ENCODE measurements around the gene MAP1LC3B2.

Gene MAP1LC3B2

DNA sequence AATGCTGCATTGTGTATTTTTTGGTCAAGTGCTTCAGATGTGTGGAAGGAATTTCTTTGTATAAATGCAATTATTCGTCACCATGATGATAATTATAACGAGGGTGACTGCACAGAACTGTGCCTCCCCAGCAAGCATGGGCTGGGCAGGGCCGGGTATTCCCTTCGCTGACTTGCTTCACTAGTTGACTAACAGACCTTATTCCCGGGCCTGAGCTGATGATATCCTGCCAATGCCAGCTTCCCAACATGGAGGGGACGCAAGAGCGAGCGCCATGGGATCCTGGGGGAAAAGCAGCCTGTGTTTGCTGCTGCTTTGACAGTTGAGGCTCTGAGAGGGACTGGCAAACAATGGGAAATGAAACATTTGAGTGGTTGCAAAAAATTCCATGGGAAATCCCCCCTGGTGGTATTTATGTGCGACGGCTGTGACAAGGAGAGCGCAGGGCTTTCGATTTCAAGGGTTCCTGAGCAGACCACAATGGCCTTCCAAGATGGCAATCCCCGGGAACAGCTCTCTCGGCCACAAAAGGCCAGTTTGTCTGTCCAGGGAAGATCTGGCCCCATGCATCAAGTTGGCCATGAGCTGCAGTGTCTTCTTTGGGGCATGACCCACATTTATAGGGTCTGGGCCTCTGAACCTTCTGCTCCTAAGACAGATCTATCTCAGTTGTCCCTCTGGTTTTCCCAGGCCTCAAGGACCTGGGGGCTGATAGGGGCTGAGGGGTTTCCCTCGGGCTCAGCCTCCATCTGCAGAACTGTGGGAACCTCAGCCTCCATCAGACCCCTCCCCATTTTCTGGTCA is 21.9 kb upstream of the MAP1LC3B2 start:
- no peak for DNase-seq (ENCODE audit: low spot score)
- FAIRE-seq = no peak

DNA sequence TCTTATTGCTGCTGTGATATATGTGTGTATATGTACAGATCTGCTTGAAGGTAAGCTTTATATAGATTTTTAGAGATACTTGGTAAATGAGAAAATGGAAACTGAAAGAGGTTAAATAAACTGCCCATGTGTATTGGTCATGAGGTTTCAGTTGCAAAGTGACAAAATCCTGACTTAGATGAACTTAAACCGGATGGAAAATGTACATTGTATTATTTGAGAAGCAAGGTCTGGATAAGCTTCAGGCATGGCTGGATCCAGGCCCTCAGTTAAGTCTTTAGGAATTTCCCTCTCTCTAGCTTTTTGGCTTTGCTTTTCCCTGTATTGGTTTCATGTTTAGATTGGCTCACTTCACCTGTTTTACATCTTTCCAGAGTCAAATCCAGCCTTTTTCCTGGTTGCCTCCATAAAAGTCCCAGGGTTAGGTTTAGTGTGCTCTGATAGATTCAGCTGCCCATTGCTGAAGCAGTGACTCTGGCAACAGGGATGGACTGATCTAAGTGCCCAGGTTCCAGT is 21.0 kb upstream of the MAP1LC3B2 start:
- no peak for DNase-seq (ENCODE audit: low spot score)
- no peak for FAIRE-seq

GRCh38 chr12:116538682-116539305 is 20.4 kb upstream of the MAP1LC3B2 start:
- DNase-seq (ENCODE audit: low spot score) (no peak), FAIRE-seq (no peak)

DNA sequence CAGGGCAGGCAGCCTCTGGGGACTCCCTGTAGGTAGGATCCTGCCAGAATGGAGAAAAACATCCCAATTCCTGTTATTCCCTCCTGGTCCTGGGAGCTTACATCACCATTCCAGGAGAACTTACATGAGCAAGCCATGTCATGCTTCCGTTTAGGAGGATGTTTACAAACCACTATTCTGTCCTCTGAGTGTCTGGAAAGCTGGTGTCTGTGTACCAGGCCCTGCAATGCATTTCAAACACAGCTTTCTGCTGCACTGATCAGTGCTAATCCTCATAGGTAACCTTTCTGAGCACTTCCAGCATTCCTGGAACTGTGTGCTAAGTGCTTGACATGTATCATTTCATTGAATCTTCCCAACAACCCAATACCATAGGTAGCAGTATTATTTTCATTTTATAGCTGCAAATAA is 19.8 kb upstream of the MAP1LC3B2 start:
- no peak for FAIRE-seq
- DNase-seq (ENCODE audit: low spot score) = no peak

GRCh38 chr12:116539905-116540482 is 19.2 kb upstream of the MAP1LC3B2 start:
- DNase-seq (ENCODE audit: low spot score) = no peak
- FAIRE-seq = no peak

GRCh38 chr12:116540622-116541152 is 18.5 kb upstream of the MAP1LC3B2 start:
- no peak for DNase-seq (ENCODE audit: low spot score)
- FAIRE-seq = no peak

DNA sequence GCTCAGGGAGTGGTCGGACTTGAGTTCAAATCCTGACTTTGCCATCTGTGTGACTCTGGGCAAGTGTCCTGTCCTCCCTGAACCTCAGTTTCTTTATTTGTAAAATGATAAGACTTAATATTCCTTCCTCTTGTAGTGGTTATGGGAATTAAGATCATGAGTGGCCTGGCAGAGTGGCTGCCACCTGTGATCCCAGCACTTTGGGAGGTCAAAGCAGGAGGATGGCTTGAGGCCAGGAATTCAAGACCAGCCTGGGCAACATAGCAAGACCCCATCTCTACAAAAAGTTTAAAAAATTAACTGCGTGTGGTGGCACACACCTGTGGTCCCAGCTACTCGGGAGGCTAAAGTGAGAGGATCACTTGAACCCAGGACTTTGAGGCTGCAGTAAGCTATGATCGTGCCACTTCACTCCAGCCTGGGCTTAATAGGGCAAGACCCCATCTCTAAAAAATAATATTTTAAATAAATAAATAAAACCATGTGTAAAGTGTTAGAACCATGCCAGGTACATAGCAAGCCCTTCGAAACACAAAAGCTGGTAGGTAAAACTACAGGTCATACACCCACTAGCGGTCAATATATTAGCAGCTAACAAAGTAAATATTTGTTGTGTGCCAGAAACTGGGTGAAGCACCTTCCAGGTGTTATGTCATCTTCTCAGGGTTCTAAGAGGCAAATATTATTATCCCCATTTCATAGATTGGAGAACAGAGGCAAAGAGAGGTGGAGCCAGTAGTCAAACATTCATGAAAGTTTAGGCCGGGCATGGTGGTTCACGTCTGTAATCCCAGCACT is 17.4 kb upstream of the MAP1LC3B2 start:
- DNase-seq (ENCODE audit: low spot score) = no peak
- no peak for FAIRE-seq

DNA sequence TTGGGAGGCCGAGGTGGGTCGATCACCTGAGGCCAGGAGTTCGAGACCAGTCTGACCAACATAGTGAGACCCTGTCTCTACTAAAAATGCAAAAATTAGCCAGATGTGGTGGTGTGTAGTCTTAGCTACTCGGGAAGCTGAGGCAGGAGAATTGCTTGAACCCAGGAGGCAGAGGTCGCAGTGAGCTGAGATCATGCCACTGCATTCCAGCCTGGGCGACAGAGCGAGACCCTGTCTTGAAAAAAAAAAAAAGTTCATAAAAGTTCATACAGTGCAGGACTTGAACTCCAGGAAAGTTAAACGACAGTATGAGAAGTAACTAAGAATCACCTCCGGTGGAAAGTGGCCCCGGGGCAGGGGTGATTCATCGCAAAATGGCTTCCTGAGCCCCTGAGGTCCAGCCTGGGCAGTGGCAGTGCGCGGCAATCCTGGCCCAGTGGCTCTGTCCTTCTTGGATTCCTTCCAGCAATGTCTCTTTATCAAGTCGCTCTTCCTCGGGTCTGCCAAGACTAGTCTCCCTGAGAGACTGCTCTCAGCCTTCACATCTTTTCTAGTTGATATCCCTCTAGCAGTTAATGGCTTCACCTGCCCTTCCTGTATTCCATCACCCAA is 16.7 kb upstream of the MAP1LC3B2 start:
- DNase-seq (ENCODE audit: low spot score) = no peak
- no peak for FAIRE-seq

GRCh38 chr12:116544656-116545055 is 14.5 kb upstream of the MAP1LC3B2 start:
- FAIRE-seq (no peak), DNase-seq (ENCODE audit: low spot score) (no peak)

DNA sequence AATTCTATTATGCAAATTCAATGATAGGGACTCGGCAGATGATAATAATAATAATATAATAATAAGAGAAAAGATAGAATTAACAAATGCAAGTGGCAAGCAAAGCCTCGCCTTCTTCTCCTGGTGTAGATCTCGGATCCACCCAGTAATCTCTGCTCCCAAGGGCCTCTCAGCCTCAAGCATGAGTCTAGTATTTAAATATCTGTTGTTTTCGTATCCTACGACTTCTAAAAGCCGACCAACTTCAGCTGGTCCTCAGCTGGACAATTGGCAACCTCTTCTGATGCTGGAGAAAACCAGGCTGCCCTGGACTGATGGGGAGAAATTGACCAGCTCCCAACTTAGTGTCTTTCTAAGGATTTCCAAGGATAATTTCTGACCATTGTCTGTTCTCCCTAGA is 14.0 kb upstream of the MAP1LC3B2 start:
- FAIRE-seq (no peak), DNase-seq (ENCODE audit: low spot score) (no peak)

GRCh38 chr12:116545936-116546335 is 13.2 kb upstream of the MAP1LC3B2 start:
- FAIRE-seq = no peak

DNA sequence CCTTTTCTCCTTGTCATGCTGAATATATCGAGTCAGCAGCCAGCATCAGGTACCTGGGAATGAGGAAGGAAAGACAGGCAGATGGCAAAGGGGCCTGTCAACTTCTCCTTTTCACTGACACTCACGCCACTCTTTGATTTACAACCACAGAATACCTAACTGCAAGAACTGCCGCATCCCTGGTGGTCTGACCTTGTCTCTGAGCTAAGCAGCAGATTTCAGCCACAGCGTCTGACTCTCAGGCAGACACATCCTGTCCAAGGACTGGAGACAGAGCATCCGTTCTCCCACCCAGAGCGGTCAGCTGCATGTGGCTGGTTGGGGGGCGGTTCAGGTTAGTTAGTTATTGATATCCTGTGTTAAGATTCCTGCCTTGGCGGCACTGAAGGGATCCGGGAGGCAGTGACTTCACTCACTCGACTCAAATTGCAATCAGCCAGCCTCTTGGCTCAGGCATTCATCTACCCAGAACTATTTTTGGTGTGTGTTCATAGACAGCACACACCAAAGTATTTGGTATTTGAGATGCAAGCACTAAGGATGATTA is 11.2 kb upstream of the MAP1LC3B2 start:
- peak; percentile 37 for DNase-seq (ENCODE audit: low spot score)
- FAIRE-seq = no peak

More at GRCh38 chr12:116545936-116546335, 13.2 kb upstream of the MAP1LC3B2 start:
- DNase-seq (ENCODE audit: low spot score) = no peak

DNA sequence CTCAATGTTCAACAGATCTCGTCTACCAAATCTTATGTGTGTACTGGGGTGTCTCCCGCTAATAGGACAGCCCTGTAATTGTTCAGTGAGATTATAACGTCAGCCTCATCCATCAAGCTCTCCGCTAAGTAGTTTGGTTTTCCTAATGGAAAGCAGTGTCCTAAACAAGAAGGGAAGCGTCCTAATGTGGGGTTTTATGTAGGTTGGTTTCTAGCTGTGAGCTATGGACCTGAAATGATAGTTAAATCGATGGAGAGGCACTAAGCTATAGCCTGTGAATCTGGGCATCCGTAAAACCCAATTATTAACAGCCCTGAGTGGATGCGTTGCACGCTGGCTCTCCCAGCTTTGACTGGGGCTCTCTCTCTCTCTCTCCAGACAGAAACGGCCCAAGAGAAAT is 9.2 kb upstream of the MAP1LC3B2 start:
- DNase-seq (ENCODE audit: low spot score) = no peak
- no peak for FAIRE-seq

DNA sequence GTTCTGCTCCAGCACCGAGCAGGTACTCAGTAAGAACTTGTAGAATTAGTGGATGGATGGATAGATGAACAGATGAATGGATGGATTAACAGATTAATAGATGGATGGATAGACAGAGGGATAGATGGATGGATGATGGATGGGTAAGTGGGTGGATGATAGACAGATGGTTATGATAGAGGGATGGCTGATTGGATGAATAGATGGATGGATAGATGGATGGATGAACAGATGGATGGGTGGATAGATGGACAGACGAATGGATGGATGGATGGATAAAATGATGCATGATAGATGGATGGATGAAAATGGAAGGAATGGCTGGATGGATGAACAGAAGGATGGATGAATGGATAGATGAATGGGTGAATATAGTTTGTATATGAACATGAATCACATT is 8.0 kb upstream of the MAP1LC3B2 start:
- FAIRE-seq = no peak
- DNase-seq (ENCODE audit: low spot score) = no peak

GRCh38 chr12:116551619-116551951 is 7.6 kb upstream of the MAP1LC3B2 start:
- FAIRE-seq (no peak), DNase-seq (ENCODE audit: low spot score) (no peak)

DNA sequence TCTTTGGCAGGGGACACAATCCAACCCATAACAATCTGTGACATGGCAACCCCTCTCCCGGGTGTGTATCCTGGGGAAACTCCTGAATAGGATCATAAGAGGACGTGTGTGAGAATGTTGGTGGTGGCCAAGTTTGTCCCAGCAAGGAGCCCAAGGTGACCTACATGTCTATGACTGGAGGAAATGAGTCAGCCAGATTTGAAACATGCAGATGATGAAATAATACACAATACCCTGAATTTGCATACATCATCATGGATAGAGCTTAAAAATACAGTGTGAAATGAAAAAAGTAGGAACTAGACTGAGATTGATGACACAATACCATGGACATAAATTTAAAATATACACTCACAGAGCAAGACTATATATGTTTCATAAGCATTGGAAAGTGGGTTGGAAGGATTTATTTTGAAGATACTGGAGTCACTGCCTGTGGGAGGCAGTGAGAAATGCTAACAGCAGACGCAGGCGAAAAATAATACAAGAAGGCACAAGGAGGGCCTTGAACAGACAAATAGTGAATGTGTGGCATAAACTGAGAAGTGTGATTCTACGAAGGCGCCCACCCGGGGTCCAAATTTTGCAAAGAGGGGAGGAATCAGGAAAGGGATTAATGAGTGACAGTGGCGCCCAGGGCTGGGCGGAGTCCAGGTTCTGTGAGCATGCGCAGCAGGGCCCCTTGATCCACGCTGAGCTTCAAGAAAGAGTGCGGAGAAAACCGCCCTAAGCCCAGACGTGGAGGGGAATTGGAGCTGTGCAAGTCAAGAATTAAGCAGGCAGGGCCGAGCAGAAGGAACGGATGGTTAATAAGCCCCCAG is 7.0 kb upstream of the MAP1LC3B2 start:
- DNase-seq (ENCODE audit: low spot score) (no peak), FAIRE-seq (no peak)

DNA sequence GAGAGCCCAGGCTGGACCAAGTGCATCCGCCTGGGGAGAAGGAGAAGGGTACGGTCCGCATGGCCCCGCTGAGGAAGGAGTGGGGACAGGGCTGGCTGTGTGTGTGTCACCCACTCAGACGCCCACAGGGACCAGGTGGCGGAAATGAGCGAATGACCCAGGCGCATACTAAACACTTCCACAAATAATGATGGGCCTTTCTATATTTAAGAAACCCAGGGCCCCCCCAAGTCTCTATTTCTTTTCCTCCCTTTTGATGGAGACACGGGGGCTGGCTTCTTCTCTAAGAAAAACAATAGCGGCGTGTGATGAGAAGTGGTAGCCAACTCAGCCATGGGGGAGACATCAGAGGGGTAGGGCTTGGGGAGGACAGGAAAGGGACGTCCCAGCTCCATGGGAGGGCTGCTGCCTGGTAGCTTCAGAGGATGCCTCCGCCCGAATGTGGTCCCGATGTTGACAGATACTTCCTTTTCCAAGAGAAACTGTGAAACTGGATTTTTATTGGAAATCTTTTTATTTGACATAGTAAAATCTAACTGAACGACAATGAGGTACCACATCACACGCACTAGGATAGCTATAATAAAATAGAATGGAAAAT is 6.3 kb upstream of the MAP1LC3B2 start:
- DNase-seq (ENCODE audit: low spot score) (no peak), FAIRE-seq (no peak)

DNA sequence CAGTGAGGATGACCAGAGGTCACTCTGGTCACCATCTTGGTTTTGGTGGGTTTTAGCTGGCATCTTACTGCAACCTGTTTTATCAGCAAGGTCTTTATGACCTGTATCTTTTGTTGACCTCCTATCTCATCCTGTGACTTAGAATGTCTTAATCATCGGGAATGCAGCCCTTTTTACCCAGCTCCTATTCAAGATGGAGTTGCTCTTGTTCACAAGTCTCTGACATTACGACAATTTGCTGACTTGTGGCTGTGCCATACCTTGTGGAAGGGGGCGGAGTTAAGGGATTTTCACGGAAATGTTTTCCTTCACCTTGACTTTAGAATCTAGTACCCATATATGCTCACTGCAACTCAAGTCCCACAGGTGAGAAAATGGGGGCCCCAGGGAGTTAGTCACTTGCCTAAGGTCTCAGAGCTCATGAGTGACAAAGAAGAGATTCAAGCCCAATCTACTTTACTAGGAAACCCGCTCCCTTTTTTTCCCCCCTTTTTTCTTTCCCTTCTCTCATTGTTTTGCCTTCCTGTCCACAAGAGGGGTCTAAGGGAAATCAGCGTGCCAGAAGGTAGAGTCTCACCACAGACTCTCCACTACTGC is 2.7 kb upstream of the MAP1LC3B2 start:
- DNase-seq (ENCODE audit: low spot score) (no peak), FAIRE-seq (no peak)
